Uterus (tissue), 4 donors: ENCODE data around the gene TEPSIN. TPM values are rescaled to one million over a fixed set of nuclear protein-coding genes. Genes with fewer than 3 reads are reported as not detected.

Source experiments
- DNase-seq, 2 donors: peaks; one replicate each; pipeline ENCODE4 v3.0.0-alpha.2; 2019 to 2020
- H3K27ac ChIP-seq, 2 donors: fragments of 200-600 bp; sonication (generic); 1 replicate in 1 of 2; 2 replicates in 1 of 2; pipeline ENCODE4 v1.5.1; 2016 to 2018
- H3K27me3 ChIP-seq, 2 donors: fragments of 200-600 bp; sonication (generic); one replicate each; pipeline ENCODE4 v1.5.1; 2018 to 2019; ENCODE audit warnings: control low read depth in 1 of 2
- H3K36me3 ChIP-seq, 2 donors: fragments of 200-600 bp; sonication (generic); one replicate each; pipeline ENCODE4 v1.5.1; 2019; ENCODE audit warnings: control low read depth in 1 of 2
- H3K4me1 ChIP-seq, 2 donors: fragments of 200-600 bp; sonication (generic); one replicate each; pipeline ENCODE4 v1.5.1; 2018 to 2019; ENCODE audit warnings: control low read depth in 1 of 2
- H3K4me3 ChIP-seq, 2 donors: fragments of 200-600 bp; sonication (generic); 1 replicate in 1 of 2; 2 replicates in 1 of 2; pipeline ENCODE4 v1.5.1; 2018 to 2019; ENCODE audit warnings: mild to moderate bottlenecking in 1 of 2
- H3K9me3 ChIP-seq, 2 donors: fragments of 200-600 bp; sonication (generic); one replicate each; pipeline ENCODE4 v1.5.1; 2019; ENCODE audit warnings: control low read depth in 1 of 2
- CTCF ChIP-seq, 4 experiments: fragments of 200-600 bp in 2 of 4; fragments of 450-650 bp in 2 of 4; sonication (generic) in 2 of 4; IDR thresholded peaks; one replicate each; pipeline ENCODE4 v1.5.1; 2016 to 2019; ENCODE audit warnings: antibody characterized with exemption in 4 of 4, mild to moderate bottlenecking in 2 of 4, moderate library complexity in 1 of 4
- POLR2A ChIP-seq, 2 donors: fragments of 450-650 bp; IDR thresholded peaks; one replicate each; pipeline ENCODE4 v1.6.1; 2016; ENCODE audit warnings: antibody characterized with exemption in 2 of 2, mild to moderate bottlenecking in 1 of 2, moderate library complexity in 1 of 2
- intact Hi-C: fragments of 100-400 bp; cut with DNase I; formaldehyde crosslinking; loops from one replicate; pipeline ENCODE4 v1.15.1; 2023; ENCODE audit warnings: low total_unique reads
- total RNA-seq, 4 donors: library from RNA; depleted of rRNA in 3 of 4; stranded (reverse); fragments of >200 nt in 3 of 4; gene quantifications; one replicate each; pipeline versions ENCODE4 v1.1.0 to v1.2.4, GENCODE V29; 2014 to 2023
- donor health status: DM: yes; HTN: yes; CAD: no.

Gene TEPSIN
- total RNA-seq, 4 donors from 2014 or later: 6.4 to 31.2 (median 22.6) TPM; not detected in 1

GRCh38 chr17:81242421-81243332 lies 3.8 kb upstream of the TEPSIN start:
- DNase-seq: no peak
- H3K36me3 ChIP-seq: no peaks in the 10 kb centered on the region
- peaks cover 0 to 5% of the 10 kb centered on the region in 2 donors for H3K4me1 ChIP-seq
- TF ChIP-seq POLR2A (IDR thresholded peaks at IDR 0.05) (no peak), CTCF (IDR thresholded peaks at IDR 0.05) (no peak)
- H3K9me3 ChIP-seq: no peaks in the 10 kb centered on the region
- H3K27ac ChIP-seq: no peak overlapping the region
- intact Hi-C loops: no loop called here
- no peak overlapping the region for H3K4me3 ChIP-seq
- no peaks in the 10 kb centered on the region for H3K27me3 ChIP-seq

- DNase-seq: peak; percentile 46 to 48
- TF ChIP-seq CTCF (IDR thresholded peaks at IDR 0.05) (peak; percentile 53 to 75 (median 64)), POLR2A (IDR thresholded peaks at IDR 0.05) (no peak)
Observed at GRCh38 chr17:81241648-81242420, 3.0 kb upstream of the TEPSIN start.

GRCh38 chr17:81241203-81241602 lies 2.3 kb upstream of the TEPSIN start:
- no peaks in the 10 kb centered on the region for H3K9me3 ChIP-seq
- H3K36me3 ChIP-seq: no peaks in the 10 kb centered on the region
- intact Hi-C loops: no loop called here
- no peak for TF ChIP-seq POLR2A (IDR thresholded peaks at IDR 0.05)
- no peak for TF ChIP-seq CTCF (IDR thresholded peaks at IDR 0.05)
- H3K27me3 ChIP-seq: no peaks in the 10 kb centered on the region
- no peak for DNase-seq
- H3K4me1 ChIP-seq: peaks cover 0 to 6% of the 10 kb centered on the region in 2 donors
- no peak overlapping the region for H3K27ac ChIP-seq
- H3K4me3 ChIP-seq: no peak overlapping the region

More at GRCh38 chr17:81241648-81242420, 3.0 kb upstream of the TEPSIN start:
- intact Hi-C loops: no loop called here
- Histone ChIP-seq H3K27me3 (no peaks in the 10 kb centered on the region), H3K27ac (no peak overlapping the region), H3K4me3 (no peak overlapping the region), H3K4me1 (peaks cover 0 to 6% of the 10 kb centered on the region in 2 donors), H3K36me3 (no peaks in the 10 kb centered on the region), H3K9me3 (no peaks in the 10 kb centered on the region)

GRCh38 chr17:81240761-81241160 lies 1.9 kb upstream of the TEPSIN start:
- TF ChIP-seq CTCF (IDR thresholded peaks at IDR 0.05): no peak
- TF ChIP-seq POLR2A (IDR thresholded peaks at IDR 0.05): no peak
- no peak overlapping the region for H3K4me3 ChIP-seq
- H3K27ac ChIP-seq: no peak overlapping the region
- H3K4me1 ChIP-seq: peaks cover 0 to 6% of the 10 kb centered on the region in 2 donors
- no peak for DNase-seq
- H3K36me3 ChIP-seq: no peaks in the 10 kb centered on the region
- H3K9me3 ChIP-seq: no peaks in the 10 kb centered on the region
- intact Hi-C loops: no loop called here
- no peaks in the 10 kb centered on the region for H3K27me3 ChIP-seq
